CD14-positive monocyte (primary cell): ENCODE measurements around the gene RWDD3. TPM values are rescaled to one million over a fixed set of nuclear protein-coding genes. Genes with fewer than 3 reads are reported as not detected.

ENCODE experiments used
- DNase-seq, 3 donors: peaks; one replicate each; pipeline ENCODE4 v3.0.0-alpha.2; 2011 to 2022
- H2AFZ ChIP-seq: 2 replicates; pipeline ENCODE4 v1.6.0; 2012; ENCODE audit warnings: mild to moderate bottlenecking, low read depth, low read length, inconsistent platforms; ENCODE audit not compliant: insufficient read depth, poor library complexity, severe bottlenecking
- H3K27ac ChIP-seq, 2 donors: 1 replicate in 1 of 2; 2 replicates in 1 of 2; pipeline ENCODE4 v1.5.1; 2012 to 2013; ENCODE audit warnings: low read length in 2 of 2, control low read depth in 1 of 2, inconsistent platforms in 1 of 2, low read depth in 1 of 2, mild to moderate bottlenecking in 1 of 2
- H3K27me3 ChIP-seq, 2 donors: one replicate each; pipeline versions ENCODE4 v1.6.0 to v1.6.1; 2011 to 2013; ENCODE audit warnings: low read length in 2 of 2; ENCODE audit not compliant: control insufficient read depth in 2 of 2, insufficient read depth in 2 of 2
- H3K36me3 ChIP-seq, 2 donors: replicated peaks in 1 of 2; 1 replicate in 1 of 2; 2 replicates in 1 of 2; pipeline versions ENCODE4 v1.5.1 to v1.6.1; 2012 to 2013; ENCODE audit warnings: low read length in 2 of 2, control low read depth in 1 of 2, inconsistent platforms in 1 of 2, mild to moderate bottlenecking in 1 of 2; ENCODE audit not compliant: insufficient read depth in 2 of 2, control insufficient read depth in 1 of 2
- H3K4me1 ChIP-seq, 2 donors: 1 replicate in 1 of 2; 2 replicates in 1 of 2; pipeline versions ENCODE4 v1.5.1 to v1.6.1; 2012 to 2013; ENCODE audit warnings: low read length in 2 of 2, control low read depth in 1 of 2, inconsistent platforms in 1 of 2, mild to moderate bottlenecking in 1 of 2, moderate library complexity in 1 of 2; ENCODE audit not compliant: insufficient read depth in 2 of 2, control insufficient read depth in 1 of 2
- H3K4me2 ChIP-seq: replicated peaks from 2 replicates; pipeline ENCODE3; 2012; ENCODE audit warnings: low read length, moderate library complexity, mild to moderate bottlenecking; ENCODE audit not compliant: poor library complexity, severe bottlenecking; ENCODE audit errors: extremely low read depth
- H3K4me3 ChIP-seq, 3 experiments: fragments of 200-600 bp in 1 of 3; sonication (generic) in 1 of 3; replicated peaks in 1 of 3; 1 replicate in 2 of 3; 2 replicates in 1 of 3; pipeline ENCODE4 v1.5.1; 2011 to 2013; ENCODE audit warnings: low read length in 3 of 3, mild to moderate bottlenecking in 3 of 3, control low read depth in 2 of 3, low read depth in 2 of 3, inconsistent platforms in 1 of 3, moderate library complexity in 1 of 3
- H3K79me2 ChIP-seq: 2 replicates; pipeline ENCODE4 v1.6.0; 2012; ENCODE audit warnings: mild to moderate bottlenecking, control low read depth, inconsistent platforms, low read length, moderate library complexity; ENCODE audit not compliant: insufficient read depth
- H3K9ac ChIP-seq: 2 replicates; pipeline ENCODE4 v1.6.0; 2017; ENCODE audit warnings: low read length, mild to moderate bottlenecking; ENCODE audit not compliant: insufficient read depth, poor library complexity, severe bottlenecking
- H3K9me3 ChIP-seq, 2 donors: replicated peaks in 1 of 2; 1 replicate in 1 of 2; 2 replicates in 1 of 2; pipeline versions ENCODE4 v1.5.1 to v1.6.1; 2012 to 2013; ENCODE audit warnings: low read length in 2 of 2, control low read depth in 1 of 2; ENCODE audit not compliant: control insufficient read depth in 1 of 2, insufficient read depth in 1 of 2
- H4K20me1 ChIP-seq: 2 replicates; pipeline ENCODE4 v1.6.0; 2012; ENCODE audit warnings: mild to moderate bottlenecking, low read length, control low read depth, moderate library complexity; ENCODE audit not compliant: insufficient read depth
- H3K27ac Mint-ChIP-seq, 7 donors: one replicate each; pipeline ENCODE4 v1.8.0; 2020; ENCODE audit warnings: mild to moderate bottlenecking in 7 of 7, mixed read lengths in 7 of 7, moderate library complexity in 6 of 7, inconsistent platforms in 2 of 7
- H3K27me3 Mint-ChIP-seq, 3 donors: one replicate each; pipeline ENCODE4 v1.8.0; 2021 to 2022; ENCODE audit warnings: low read depth in 3 of 3, mild to moderate bottlenecking in 3 of 3, mixed read lengths in 3 of 3, moderate library complexity in 3 of 3, inconsistent platforms in 1 of 3
- H3K36me3 Mint-ChIP-seq, 2 donors: one replicate each; pipeline ENCODE4 v1.8.0; 2020; ENCODE audit warnings: mixed read lengths in 2 of 2, inconsistent platforms in 1 of 2, mild to moderate bottlenecking in 1 of 2
- H3K4me1 Mint-ChIP-seq: one replicate; pipeline ENCODE4 v1.8.0; 2020; ENCODE audit warnings: mild to moderate bottlenecking, mixed read lengths
- H3K4me3 Mint-ChIP-seq, 2 donors: one replicate each; pipeline ENCODE4 v1.8.0; 2020; ENCODE audit warnings: mild to moderate bottlenecking in 2 of 2, mixed read lengths in 2 of 2, moderate library complexity in 1 of 2
- H3K9me3 Mint-ChIP-seq, 7 donors: one replicate each; pipeline ENCODE4 v1.8.0; 2020 to 2022; ENCODE audit warnings: mixed read lengths in 7 of 7, mild to moderate bottlenecking in 6 of 7, moderate library complexity in 6 of 7, inconsistent platforms in 2 of 7
- WGBS: methylation state at CpG from one replicate; pipeline ENCODE4 v1.1.5; 2013; ENCODE audit warnings: missing lambda C conversion rate; ENCODE audit not compliant: insufficient coverage; 5-methylcytosine and 5-hydroxymethylcytosine counted together
- intact Hi-C, 2 donors: fragments of 100-400 bp; cut with micrococcal nuclease; formaldehyde crosslinking; loops; one replicate each; pipeline versions ENCODE4 v1.15.0 to v1.15.1; 2023
- polyA plus RNA-seq, 3 donors: library from polyadenylated mRNA; depleted of rRNA in 1 of 3; unstranded in 2 of 3; stranded (reverse) in 1 of 3; fragments of 300-500 nt in 2 of 3; fragments of >200 nt in 1 of 3; fragmentation: Illumina TruSeq in 2 of 3; gene quantifications; 1 replicate in 2 of 3; 2 replicates in 1 of 3; pipeline ENCODE4 v1.2.3, GENCODE V29; 2012 to 2021
- TF ChIP-seq, protein P1 (sequence below): fragments of 200-600 bp; IDR thresholded peaks from one replicate; pipeline ENCODE4 v1.8.0; 2022; ENCODE audit warnings: antibody characterized with exemption, mild to moderate bottlenecking

RWDD3 gene
- polyA plus RNA-seq, 3 donors, result 9.2 to 20.1 (median 18.1) TPM

DNA sequence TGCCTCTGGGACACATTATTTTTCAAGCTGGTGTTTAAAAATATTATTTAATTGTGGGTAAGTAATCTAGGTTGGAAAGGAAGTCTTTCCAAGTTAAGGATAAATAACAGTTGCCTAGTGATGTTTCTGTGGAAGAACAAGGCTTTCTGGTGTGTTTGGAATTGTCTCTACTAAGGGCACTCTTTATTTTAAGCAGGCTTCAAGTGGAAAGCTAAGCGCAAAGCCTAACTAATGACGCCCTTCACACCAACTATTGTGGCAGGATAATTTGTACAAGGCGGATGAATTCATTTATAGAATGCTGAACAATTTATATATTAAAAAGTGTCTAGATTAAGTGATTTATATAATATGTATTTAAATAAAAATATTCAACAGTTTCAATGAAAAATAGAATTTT lies 25.1 kb upstream of the RWDD3 start:
- no peaks in the 10 kb centered on the region for H4K20me1 ChIP-seq
- no peak overlapping the region for H3K9ac ChIP-seq
- Mint-ChIP-seq H3K27me3 (peaks cover 0 to 4% (median 2%) of the 10 kb centered on the region in 3 donors), H3K9me3 (peaks cover under 1 to 9% (median 6%) of the 10 kb centered on the region in 7 donors), H3K27ac (no peak overlapping the region), H3K36me3 (no peaks in the 10 kb centered on the region), H3K4me3 (no peak overlapping the region), H3K4me1 (no peaks in the 10 kb centered on the region)
- no peak overlapping the region for H3K4me2 ChIP-seq
- intact Hi-C loops, result no loop called here
- no peaks in the 10 kb centered on the region for H3K79me2 ChIP-seq
- H3K27me3 ChIP-seq, result no peaks in the 10 kb centered on the region
- TF ChIP-seq, protein P1, sequence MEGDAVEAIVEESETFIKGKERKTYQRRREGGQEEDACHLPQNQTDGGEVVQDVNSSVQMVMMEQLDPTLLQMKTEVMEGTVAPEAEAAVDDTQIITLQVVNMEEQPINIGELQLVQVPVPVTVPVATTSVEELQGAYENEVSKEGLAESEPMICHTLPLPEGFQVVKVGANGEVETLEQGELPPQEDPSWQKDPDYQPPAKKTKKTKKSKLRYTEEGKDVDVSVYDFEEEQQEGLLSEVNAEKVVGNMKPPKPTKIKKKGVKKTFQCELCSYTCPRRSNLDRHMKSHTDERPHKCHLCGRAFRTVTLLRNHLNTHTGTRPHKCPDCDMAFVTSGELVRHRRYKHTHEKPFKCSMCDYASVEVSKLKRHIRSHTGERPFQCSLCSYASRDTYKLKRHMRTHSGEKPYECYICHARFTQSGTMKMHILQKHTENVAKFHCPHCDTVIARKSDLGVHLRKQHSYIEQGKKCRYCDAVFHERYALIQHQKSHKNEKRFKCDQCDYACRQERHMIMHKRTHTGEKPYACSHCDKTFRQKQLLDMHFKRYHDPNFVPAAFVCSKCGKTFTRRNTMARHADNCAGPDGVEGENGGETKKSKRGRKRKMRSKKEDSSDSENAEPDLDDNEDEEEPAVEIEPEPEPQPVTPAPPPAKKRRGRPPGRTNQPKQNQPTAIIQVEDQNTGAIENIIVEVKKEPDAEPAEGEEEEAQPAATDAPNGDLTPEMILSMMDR, result no peak
- H3K9me3 ChIP-seq, result no peaks in the 10 kb centered on the region
- H3K4me1 ChIP-seq, result no peaks in the 10 kb centered on the region
- no CpG with 5 or more reads among the region's 3 CpGs for WGBS
- H3K4me3 ChIP-seq, result no peak overlapping the region
- DNase-seq, result no peak
- H2AFZ ChIP-seq, result no peak overlapping the region
- H3K27ac ChIP-seq, result no peak overlapping the region
- no peaks in the 10 kb centered on the region for H3K36me3 ChIP-seq

DNA sequence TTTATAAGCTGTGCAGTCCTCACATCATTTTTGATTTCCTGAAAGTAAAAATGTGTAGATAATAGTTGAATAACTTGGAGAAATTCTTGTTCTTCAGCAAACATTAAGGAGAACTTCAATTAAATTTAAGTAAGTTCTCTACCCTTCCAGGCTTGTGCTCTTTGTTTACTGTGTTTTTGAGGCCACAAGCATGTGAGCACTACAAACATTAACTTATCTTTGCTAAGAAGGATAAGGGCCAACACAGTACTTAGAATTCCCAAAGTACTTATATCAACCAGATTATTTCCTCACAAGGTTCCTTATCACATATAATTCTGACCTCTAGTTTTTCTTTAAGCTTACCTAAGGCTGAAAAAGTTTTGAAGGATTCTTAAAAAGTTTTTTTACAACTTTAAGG lies 24.7 kb upstream of the RWDD3 start:
- Mint-ChIP-seq H3K4me1 (no peaks in the 10 kb centered on the region), H3K36me3 (no peaks in the 10 kb centered on the region), H3K27ac (no peak overlapping the region), H3K27me3 (peaks cover 0 to 4% (median 2%) of the 10 kb centered on the region in 3 donors), H3K4me3 (no peak overlapping the region), H3K9me3 (peaks cover 3 to 9% (median 6%) of the 10 kb centered on the region in 7 donors)
- H3K4me3 ChIP-seq, result no peak overlapping the region
- H4K20me1 ChIP-seq, result no peaks in the 10 kb centered on the region
- H3K9ac ChIP-seq, result no peak overlapping the region
- H3K36me3 ChIP-seq, result no peaks in the 10 kb centered on the region
- intact Hi-C loops, result no loop called here
- no peak overlapping the region for H3K27ac ChIP-seq
- no peaks in the 10 kb centered on the region for H3K9me3 ChIP-seq
- no peak for DNase-seq
- no peaks in the 10 kb centered on the region for H3K4me1 ChIP-seq
- TF ChIP-seq, protein P1, result no peak
- no peak overlapping the region for H3K4me2 ChIP-seq
- no peaks in the 10 kb centered on the region for H3K27me3 ChIP-seq
- no peaks in the 10 kb centered on the region for H3K79me2 ChIP-seq
- H2AFZ ChIP-seq, result no peak overlapping the region
